ENCODE results near the gene SNAP29.
A peak's percentile ranks its signal among the peaks of the same experiment; 100 is the strongest.
"Not testable (repeated sequence)": the region's sequence is repeated elsewhere in the genome, so short reads cannot be mapped to it uniquely, and the experiment has no call there.

The SNAP29 gene

DNA sequence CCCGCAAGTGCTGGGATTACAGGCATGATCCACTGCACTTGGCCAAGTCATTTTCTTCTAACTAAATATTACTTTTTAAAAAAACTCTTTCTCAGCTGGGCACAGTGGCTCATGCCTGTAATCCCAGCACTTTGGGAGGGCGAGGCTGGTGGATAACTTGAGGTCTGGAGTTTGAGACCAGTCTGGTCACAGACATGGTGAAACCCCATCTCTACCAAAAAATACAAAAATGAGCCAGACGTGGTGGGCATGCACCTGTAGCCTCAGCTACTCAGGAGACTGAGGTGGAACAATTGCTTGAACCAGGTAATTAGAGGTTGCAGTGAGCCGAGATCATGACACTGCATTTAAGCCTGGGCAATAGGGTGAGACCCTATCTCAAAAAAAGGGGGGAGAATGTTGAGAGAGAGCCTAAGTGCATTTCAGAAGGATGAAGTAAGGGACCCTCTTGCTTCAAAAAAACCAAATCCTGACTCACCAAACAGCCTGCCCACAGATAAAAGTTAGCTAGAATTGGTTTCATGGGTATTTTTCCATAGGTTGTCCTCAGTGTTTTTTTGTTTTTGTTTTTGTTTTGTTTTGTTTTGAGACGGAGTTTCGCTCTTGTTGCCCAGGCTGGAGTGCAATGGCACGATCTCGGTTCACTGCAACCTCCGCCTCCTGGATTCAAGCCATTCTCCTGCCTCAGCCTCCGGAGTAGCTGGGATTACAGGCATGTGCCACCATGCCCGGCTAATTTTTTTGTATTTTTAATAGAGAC, 77.2 kb downstream of the SNAP29 start:
- not testable (repeated sequence) for H3K4me3 ChIP-seq (ENCODE audit: low read length); H3K9ac ChIP-seq (ENCODE audit: low read length); H3K27ac ChIP-seq (ENCODE audit: low read depth, low read length); H3K4me1 ChIP-seq (ENCODE audit: control insufficient read depth, insufficient read depth, low read length); H3K27me3 ChIP-seq (ENCODE audit: control insufficient read depth, insufficient read depth, low read length)
- peaks cover 17% of the 10 kb centered on the region for H3K36me3 ChIP-seq (ENCODE audit: control insufficient read depth, insufficient read depth, low read length)

DNA sequence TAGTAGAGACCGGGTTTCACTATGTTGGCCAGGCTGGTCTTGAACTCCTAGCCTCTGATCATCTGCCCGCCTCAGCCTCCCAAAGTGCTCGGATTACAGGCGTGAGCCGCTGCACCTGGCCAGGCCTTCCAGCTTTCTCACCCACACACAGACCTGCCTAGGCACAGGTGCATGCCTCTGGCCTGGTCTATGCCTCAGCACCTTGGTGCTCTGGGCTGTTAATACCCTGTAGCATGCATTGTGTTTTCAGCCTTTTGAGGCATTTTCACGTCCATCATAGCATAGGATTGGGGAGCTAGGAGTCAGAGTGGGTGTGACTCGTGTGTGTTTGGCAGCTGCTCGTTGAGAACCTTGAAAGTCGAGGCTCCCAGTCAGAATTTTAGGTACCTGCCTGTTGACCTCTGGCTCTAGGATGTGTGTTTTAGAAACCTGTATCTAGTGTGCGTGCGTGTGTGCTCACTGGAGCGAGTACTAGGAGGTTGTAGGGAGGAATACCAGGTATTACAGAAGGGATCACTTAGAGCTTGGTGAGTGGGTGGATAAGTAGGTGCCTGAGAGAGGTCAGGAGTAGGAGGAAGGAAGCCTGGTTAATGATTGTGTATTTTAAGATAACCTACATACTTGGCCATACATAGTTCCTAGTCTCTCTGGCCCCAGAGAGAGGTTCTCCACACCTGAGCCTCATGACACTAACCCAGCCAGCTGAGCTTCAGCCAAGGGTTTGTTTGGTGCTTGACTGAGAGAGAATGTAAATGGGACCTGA, 78.4 kb downstream of the SNAP29 start:
- H3K27me3 ChIP-seq (ENCODE audit: control insufficient read depth, insufficient read depth, low read length) = no peaks in the 10 kb centered on the region
- peaks cover 17% of the 10 kb centered on the region for H3K36me3 ChIP-seq (ENCODE audit: control insufficient read depth, insufficient read depth, low read length)
- H3K4me1 ChIP-seq (ENCODE audit: control insufficient read depth, insufficient read depth, low read length) = peaks cover 7% of the 10 kb centered on the region

GRCh38 chr22:20937794-20938671, 79.2 kb downstream of the SNAP29 start:
- Histone ChIP-seq H3K9ac (ENCODE audit: low read length) (no peak overlapping the region), H3K27ac (ENCODE audit: low read depth, low read length) (no peak overlapping the region), H3K36me3 (ENCODE audit: control insufficient read depth, insufficient read depth, low read length) (peaks cover 17% of the 10 kb centered on the region), H3K27me3 (ENCODE audit: control insufficient read depth, insufficient read depth, low read length) (no peaks in the 10 kb centered on the region), H3K4me3 (ENCODE audit: low read length) (no peak overlapping the region), H3K4me1 (ENCODE audit: control insufficient read depth, insufficient read depth, low read length) (peaks cover 7% of the 10 kb centered on the region)

More for the DNA sequence above, 78.4 kb downstream of the SNAP29 start:
- H3K4me3 ChIP-seq (ENCODE audit: low read length) = peak overlapping the region; percentile 28
- no peak overlapping the region for H3K9ac ChIP-seq (ENCODE audit: low read length)
- no peak overlapping the region for H3K27ac ChIP-seq (ENCODE audit: low read depth, low read length)

DNA sequence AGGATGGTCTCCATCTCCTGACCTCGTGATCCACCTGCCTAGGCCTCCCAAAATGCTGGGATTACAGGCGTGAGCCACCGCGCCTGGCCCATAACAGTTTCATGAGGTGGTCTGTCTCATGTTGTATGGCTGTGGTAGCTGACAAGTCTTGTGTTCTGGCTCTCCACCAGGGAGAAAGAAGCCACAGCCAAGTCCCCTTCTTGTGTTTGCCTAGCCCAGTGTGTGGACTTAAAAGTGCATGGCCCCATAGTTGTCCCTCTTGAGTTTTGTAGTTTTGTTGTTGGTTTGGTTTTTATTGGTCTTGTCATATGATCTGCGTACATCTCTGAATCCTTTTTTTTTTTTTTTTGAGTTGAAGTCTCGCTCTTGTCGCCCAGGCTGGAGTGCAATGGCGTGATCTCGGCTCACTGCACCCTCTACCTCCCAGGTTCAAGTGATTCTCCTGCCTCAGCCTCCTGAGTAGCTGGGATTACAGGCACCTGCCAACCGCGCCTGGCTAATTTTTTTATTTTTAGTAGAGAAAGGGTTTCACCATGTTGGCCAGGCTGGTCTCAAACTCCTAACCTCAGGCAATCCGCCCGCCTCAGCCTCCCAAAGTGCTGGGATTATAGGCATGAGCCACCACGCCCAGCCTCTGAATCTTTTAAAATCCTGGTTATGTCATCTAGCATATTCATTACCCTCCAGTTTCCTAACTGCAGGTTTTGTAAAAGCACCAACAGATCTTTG, 80.8 kb downstream of the SNAP29 start:
- not testable (repeated sequence) for H3K4me1 ChIP-seq (ENCODE audit: control insufficient read depth, insufficient read depth, low read length); H3K9ac ChIP-seq (ENCODE audit: low read length); H3K27ac ChIP-seq (ENCODE audit: low read depth, low read length); H3K27me3 ChIP-seq (ENCODE audit: control insufficient read depth, insufficient read depth, low read length); H3K4me3 ChIP-seq (ENCODE audit: low read length)
- H3K36me3 ChIP-seq (ENCODE audit: control insufficient read depth, insufficient read depth, low read length) = peaks cover 11% of the 10 kb centered on the region

- peaks cover 7% of the 10 kb centered on the region for H3K4me1 ChIP-seq (ENCODE audit: control insufficient read depth, insufficient read depth, low read length)
- peaks cover 11% of the 10 kb centered on the region for H3K36me3 ChIP-seq (ENCODE audit: control insufficient read depth, insufficient read depth, low read length)
- H3K27me3 ChIP-seq (ENCODE audit: control insufficient read depth, insufficient read depth, low read length) = no peaks in the 10 kb centered on the region
- H3K27ac ChIP-seq (ENCODE audit: low read depth, low read length) = no peak overlapping the region
- H3K9ac ChIP-seq (ENCODE audit: low read length) = no peak overlapping the region
- no peak overlapping the region for H3K4me3 ChIP-seq (ENCODE audit: low read length)
Measured at GRCh38 chr22:20940186-20940651, 81.4 kb downstream of the SNAP29 start.

Measured in rectal smooth muscle tissue (tissue), 1 donor.